Upper lobe of right lung (tissue), 1 donor: ENCODE measurements around the gene PLAU. TPM values are rescaled to one million over a fixed set of nuclear protein-coding genes. Genes with fewer than 3 reads are reported as not detected.

ENCODE experiments used
- ATAC-seq: fragments of 200-7000 bp; cut with Tn5 transposase; one replicate; pipeline ENCODE4 v1.9.1; 2020; ENCODE audit warnings: mild to moderate bottlenecking, moderate library complexity
- DNase-seq: peaks from one replicate; pipeline ENCODE4 v3.0.0-alpha.2; 2020
- H3K27ac ChIP-seq: fragments of 200-600 bp; one replicate; pipeline ENCODE4 v1.8.0; 2022
- H3K27me3 ChIP-seq: fragments of 200-600 bp; one replicate; pipeline ENCODE4 v1.8.0; 2022; ENCODE audit warnings: mild to moderate bottlenecking
- H3K36me3 ChIP-seq: fragments of 200-600 bp; one replicate; pipeline ENCODE4 v1.8.0; 2022
- H3K4me1 ChIP-seq: fragments of 200-600 bp; one replicate; pipeline ENCODE4 v1.8.0; 2022
- H3K4me3 ChIP-seq: fragments of 200-600 bp; one replicate; pipeline ENCODE4 v1.8.0; 2022; ENCODE audit warnings: mild to moderate bottlenecking
- H3K9me3 ChIP-seq: fragments of 200-600 bp; one replicate; pipeline ENCODE4 v1.8.0; 2022
- intact Hi-C: fragments of 100-400 bp; cut with DNase I; formaldehyde crosslinking; loops from one replicate; pipeline ENCODE4 v1.11.0; 2022
- total RNA-seq: library from RNA; stranded (reverse); fragmentation: NEBNext Ultra II Directional; extraction: Animal tissue kit (Norgen Biotek cat#: 25700); gene quantifications from one replicate; pipeline ENCODE4 v1.2.1, GENCODE V29; 2021
- TF ChIP-seq, protein P1 (sequence below): fragments of 200-600 bp; IDR thresholded peaks from one replicate; pipeline ENCODE4 v1.8.0; 2022; ENCODE audit warnings: antibody characterized with exemption
- donor health status: DM: no; HTN: yes; CAD: no; lungs with severe emphysema.

Gene PLAU
- total RNA-seq, 1 donor from 2014 or later = 16.8 TPM

GRCh38 chr10:73944356-73945100 lies 33.6 kb downstream of the PLAU start:
- H3K9me3 ChIP-seq = no peaks in the 10 kb centered on the region
- TF ChIP-seq, protein P1, sequence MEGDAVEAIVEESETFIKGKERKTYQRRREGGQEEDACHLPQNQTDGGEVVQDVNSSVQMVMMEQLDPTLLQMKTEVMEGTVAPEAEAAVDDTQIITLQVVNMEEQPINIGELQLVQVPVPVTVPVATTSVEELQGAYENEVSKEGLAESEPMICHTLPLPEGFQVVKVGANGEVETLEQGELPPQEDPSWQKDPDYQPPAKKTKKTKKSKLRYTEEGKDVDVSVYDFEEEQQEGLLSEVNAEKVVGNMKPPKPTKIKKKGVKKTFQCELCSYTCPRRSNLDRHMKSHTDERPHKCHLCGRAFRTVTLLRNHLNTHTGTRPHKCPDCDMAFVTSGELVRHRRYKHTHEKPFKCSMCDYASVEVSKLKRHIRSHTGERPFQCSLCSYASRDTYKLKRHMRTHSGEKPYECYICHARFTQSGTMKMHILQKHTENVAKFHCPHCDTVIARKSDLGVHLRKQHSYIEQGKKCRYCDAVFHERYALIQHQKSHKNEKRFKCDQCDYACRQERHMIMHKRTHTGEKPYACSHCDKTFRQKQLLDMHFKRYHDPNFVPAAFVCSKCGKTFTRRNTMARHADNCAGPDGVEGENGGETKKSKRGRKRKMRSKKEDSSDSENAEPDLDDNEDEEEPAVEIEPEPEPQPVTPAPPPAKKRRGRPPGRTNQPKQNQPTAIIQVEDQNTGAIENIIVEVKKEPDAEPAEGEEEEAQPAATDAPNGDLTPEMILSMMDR = no peak
- no peak for DNase-seq

DNA sequence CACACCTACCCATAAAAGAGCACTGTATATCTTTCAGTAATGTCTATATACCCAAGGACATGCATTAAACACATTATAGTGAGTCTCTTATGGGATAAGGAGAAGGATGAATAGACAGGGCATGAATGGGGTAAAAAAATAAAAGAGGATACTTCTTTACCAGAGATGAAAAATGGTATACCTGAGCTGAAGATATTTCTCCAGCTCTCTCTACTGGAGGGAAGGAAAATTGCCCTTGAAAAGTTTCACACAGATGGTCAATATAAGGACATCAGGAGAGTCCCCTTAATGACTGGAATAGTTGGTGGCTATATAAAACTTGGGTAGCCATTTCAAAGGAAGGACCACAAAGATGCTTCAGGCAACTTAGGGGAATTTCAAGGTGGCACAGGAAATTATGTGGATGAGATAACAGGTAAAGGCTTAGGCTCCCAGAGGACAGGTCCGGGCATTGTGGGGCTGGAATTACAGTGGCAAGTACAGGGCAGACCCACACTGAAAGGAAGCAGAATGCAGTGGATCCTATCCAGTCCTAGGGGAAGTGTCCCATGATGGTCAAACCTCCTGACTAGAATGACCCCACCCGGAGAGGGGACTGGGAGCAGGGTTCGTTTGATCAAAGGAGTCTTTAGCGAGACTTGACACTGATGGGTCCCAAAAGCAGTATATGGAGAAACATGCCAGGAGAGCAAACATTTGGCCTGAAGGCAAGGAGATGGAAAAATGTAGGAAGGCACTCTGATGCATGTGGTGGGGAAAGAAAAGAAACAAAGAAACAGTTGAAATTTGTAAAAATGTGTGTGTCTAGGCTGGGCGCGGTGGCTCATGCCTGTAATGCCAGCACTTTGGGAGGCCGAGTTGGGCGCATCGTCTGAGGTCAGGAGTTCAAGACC lies 35.6 kb downstream of the PLAU start:
- DNase-seq = no peak
- no peak for ATAC-seq
- Histone ChIP-seq H3K27ac (no peak overlapping the region), H3K4me3 (no peak overlapping the region), H3K36me3 (no peaks in the 10 kb centered on the region), H3K4me1 (no peaks in the 10 kb centered on the region), H3K27me3 (no peaks in the 10 kb centered on the region), H3K9me3 (no peaks in the 10 kb centered on the region)
- TF ChIP-seq, protein P1 = no peak
- intact Hi-C loops = no loop called here

More at GRCh38 chr10:73944356-73945100, 33.6 kb downstream of the PLAU start:
- Histone ChIP-seq H3K4me1 (peaks cover 10% of the 10 kb centered on the region), H3K27me3 (no peaks in the 10 kb centered on the region), H3K4me3 (no peak overlapping the region), H3K36me3 (no peaks in the 10 kb centered on the region), H3K27ac (no peak overlapping the region)
- ATAC-seq = no peak
- intact Hi-C loops = no loop called here

GRCh38 chr10:73948947-73949633 lies 38.2 kb downstream of the PLAU start:
- ATAC-seq (no peak), DNase-seq (no peak)
- intact Hi-C loops = no loop called here
- Histone ChIP-seq H3K9me3 (no peaks in the 10 kb centered on the region), H3K36me3 (no peaks in the 10 kb centered on the region), H3K4me1 (no peaks in the 10 kb centered on the region), H3K27ac (no peak overlapping the region), H3K27me3 (no peaks in the 10 kb centered on the region), H3K4me3 (no peak overlapping the region)
- TF ChIP-seq, protein P1 = no peak

DNA sequence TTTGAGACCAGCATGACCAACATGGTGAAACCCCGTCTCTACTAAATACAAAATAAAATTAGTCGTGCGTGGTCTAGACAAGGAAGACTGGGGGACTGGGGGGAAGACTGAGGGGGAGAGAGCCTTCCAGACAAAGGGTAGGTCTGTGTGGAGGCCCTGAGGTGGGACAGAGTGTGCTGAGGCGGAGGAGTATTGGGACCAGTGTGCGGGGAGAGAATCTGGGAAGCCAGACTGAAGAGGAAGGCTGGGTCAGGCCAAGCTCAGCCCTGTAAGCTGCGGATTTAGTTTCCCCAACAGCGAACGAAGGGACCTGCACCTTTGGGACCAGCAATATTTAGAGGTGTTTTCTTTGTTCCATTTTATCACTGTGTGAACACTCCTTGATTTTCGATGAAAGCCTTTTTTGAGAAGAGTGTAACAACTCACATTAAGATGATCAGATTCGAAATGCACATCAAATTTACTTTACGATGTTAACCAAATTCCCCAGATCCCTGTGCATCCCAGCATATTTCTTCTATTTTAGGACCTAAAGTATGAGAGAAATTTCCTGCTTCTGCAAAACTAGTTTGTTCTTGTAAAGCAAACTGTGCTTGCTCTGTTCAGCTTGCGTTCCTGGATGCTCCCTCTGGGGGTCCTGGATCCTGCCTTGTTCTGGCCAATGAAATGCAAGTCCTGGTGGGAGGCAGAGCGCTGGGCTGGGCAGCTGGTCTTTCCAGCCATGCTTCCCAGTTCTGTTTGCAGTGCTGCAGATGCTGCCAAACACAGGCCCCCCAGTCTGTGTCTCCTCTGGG lies 39.4 kb downstream of the PLAU start:
- Histone ChIP-seq H3K27ac (no peak overlapping the region), H3K36me3 (no peaks in the 10 kb centered on the region), H3K4me3 (no peak overlapping the region), H3K9me3 (no peaks in the 10 kb centered on the region), H3K4me1 (no peaks in the 10 kb centered on the region), H3K27me3 (no peaks in the 10 kb centered on the region)
- intact Hi-C loops = no loop called here
- TF ChIP-seq, protein P1 = no peak
- ATAC-seq = no peak
- no peak for DNase-seq

DNA sequence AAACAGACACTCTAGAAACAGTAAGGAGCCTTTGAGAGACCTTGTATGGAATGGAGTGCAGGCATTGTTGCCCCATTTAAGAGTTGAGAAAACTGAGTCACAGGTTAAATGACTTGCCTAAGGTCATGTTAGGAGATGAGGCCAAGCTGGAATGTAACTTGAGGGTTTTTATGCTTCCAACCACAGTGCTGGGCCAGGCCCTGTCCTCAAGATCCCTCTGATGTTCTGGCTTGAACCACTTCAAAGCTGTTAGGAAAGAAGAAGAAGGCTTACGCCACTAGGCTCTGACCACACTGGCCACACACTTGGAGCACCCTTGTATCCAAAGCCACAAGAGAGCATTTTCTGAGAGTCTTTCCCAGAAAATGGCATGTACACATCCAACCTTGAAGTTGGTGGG lies 42.7 kb downstream of the PLAU start:
- H3K27me3 ChIP-seq = no peaks in the 10 kb centered on the region
- H3K9me3 ChIP-seq = no peaks in the 10 kb centered on the region
- intact Hi-C loops = no loop called here
- TF ChIP-seq, protein P1 = no peak
- peak; percentile 83 for ATAC-seq
- H3K4me3 ChIP-seq = no peak overlapping the region
- H3K36me3 ChIP-seq = no peaks in the 10 kb centered on the region
- H3K27ac ChIP-seq = no peak overlapping the region
- no peak for DNase-seq
- H3K4me1 ChIP-seq = peaks cover 15% of the 10 kb centered on the region
